HepG2 (cell line): ENCODE results near the gene MGMT. TPM values are rescaled to one million over a fixed set of nuclear protein-coding genes. Genes with fewer than 3 reads are reported as not detected.
A peak's percentile ranks its signal among the peaks of the same experiment; 100 is the strongest.

Experiments
- ATAC-seq: fragments of 200-7000 bp; cut with Tn5 transposase; 3 replicates; pipeline ENCODE4 v1.9.1; 2020; ENCODE audit warnings: mild to moderate bottlenecking, moderate library complexity
- BruUV-seq: library from RNA; stranded (reverse); fragments of 400-500 nt; replicated peaks from 2 replicates; lab custom pipeline; 2021; lab: Mats Ljungman, UMichigan
- CTCF ChIA-PET: fragments of 300-600 bp; formaldehyde crosslinking; extraction: SDS; loops from one replicate; lab custom pipeline; 2021; ENCODE audit warnings: low total read pairs, inconsistent platforms, low intra/inter-chr PET ratio; lab: Yijun Ruan, JAX
- POLR2A ChIA-PET: fragments of 350-600 bp; sonication (Branson Sonifier 250); formaldehyde crosslinking; loops from one replicate; lab custom pipeline; 2020; ENCODE audit warnings: antibody characterized with exemption, inconsistent platforms; lab: Yijun Ruan, JAX
- DNase-seq: peaks from one replicate; pipeline ENCODE4 v3.0.0-alpha.2; 2015; ENCODE audit warnings: low spot score
- FAIRE-seq: peaks from 3 replicates; lab custom pipeline; 2011; peaks lifted over from hg19 to GRCh38; lab: Jason Lieb, UNC
- H2AFZ ChIP-seq: one replicate; pipeline ENCODE4 v1.6.1; 2011; ENCODE audit warnings: low read length, inconsistent platforms
- H3K27ac ChIP-seq: fragments of 300-600 bp; 3 replicates; pipeline ENCODE4 v1.8.0; 2011; ENCODE audit warnings: mixed run types, mild to moderate bottlenecking, mixed read lengths, low read length, inconsistent platforms; ENCODE audit not compliant: insufficient read depth; ENCODE audit errors: extremely low read length
- H3K27me3 ChIP-seq, 2 experiments: fragments of 200-600 bp in 1 of 2; 2 replicates in 1 of 2; 3 replicates in 1 of 2; pipeline versions ENCODE4 v1.6.0 to v1.8.0; 2011; ENCODE audit warnings: low read length in 2 of 2, mild to moderate bottlenecking in 2 of 2, moderate library complexity in 2 of 2, inconsistent platforms in 1 of 2; ENCODE audit not compliant: insufficient read depth in 2 of 2, control insufficient read depth in 1 of 2
- H3K36me3 ChIP-seq, 2 experiments: fragments of 200-600 bp in 1 of 2; replicated peaks in 1 of 2; 2 replicates in 1 of 2; 3 replicates in 1 of 2; pipeline versions ENCODE4 v1.5.1 to v1.8.0; 2011; ENCODE audit warnings: low read length in 2 of 2, inconsistent platforms in 1 of 2; ENCODE audit not compliant: insufficient read depth in 2 of 2, control insufficient read depth in 1 of 2
- H3K4me1 ChIP-seq: 2 replicates; pipeline ENCODE4 v1.5.1; 2012; ENCODE audit warnings: low read length, inconsistent platforms; ENCODE audit not compliant: insufficient read depth
- H3K4me2 ChIP-seq: 2 replicates; pipeline ENCODE4 v1.6.0; 2011; ENCODE audit warnings: low read depth, low read length, inconsistent platforms
- H3K4me3 ChIP-seq, 3 experiments: fragments of 200-600 bp in 1 of 3; sonication (generic), shearing (Covaris generic) in 1 of 3; replicated peaks in 1 of 3; 2 replicates each; pipeline ENCODE4 v1.5.1; 2011 to 2016; ENCODE audit warnings: low read length in 3 of 3, inconsistent platforms in 2 of 3, low read depth in 2 of 3, mild to moderate bottlenecking in 2 of 3, control low read depth in 1 of 3, mixed read lengths in 1 of 3; ENCODE audit not compliant: insufficient read depth in 1 of 3
- H3K79me2 ChIP-seq: one replicate; pipeline ENCODE4 v1.6.1; 2011; ENCODE audit warnings: low read length, inconsistent platforms; ENCODE audit not compliant: insufficient read depth
- H3K9ac ChIP-seq: 2 replicates; pipeline ENCODE4 v1.6.0; 2011; ENCODE audit warnings: mild to moderate bottlenecking, low read depth, low read length, inconsistent platforms; ENCODE audit not compliant: insufficient read depth
- H3K9me3 ChIP-seq: 2 replicates; pipeline ENCODE4 v1.5.1; 2012; ENCODE audit warnings: mild to moderate bottlenecking, low read length
- H4K20me1 ChIP-seq: 2 replicates; pipeline ENCODE4 v1.6.0; 2011; ENCODE audit warnings: inconsistent platforms, mild to moderate bottlenecking, low read length, moderate library complexity; ENCODE audit not compliant: insufficient read depth
- ESRRA ChIP-seq: sonication (generic); formaldehyde crosslinking; IDR thresholded peaks from 2 replicates; pipeline ENCODE4 v1.5.1; 2020; ENCODE audit warnings: mild to moderate bottlenecking, low read depth, missing genetic modification reagents
- FOSL2 ChIP-seq: sonication (generic); formaldehyde crosslinking; IDR thresholded peaks from 2 replicates; pipeline ENCODE4 v1.4.0; 2020; ENCODE audit warnings: missing genetic modification reagents
- FOXM1 ChIP-seq: sonication (generic); formaldehyde crosslinking; IDR thresholded peaks from 2 replicates; pipeline ENCODE4 v1.5.0; 2020; ENCODE audit warnings: missing genetic modification reagents
- GABPA ChIP-seq, 2 experiments: IDR thresholded peaks; 2 replicates each; pipeline ENCODE4 v1.6.1; 2011 to 2016; ENCODE audit warnings: low read depth in 2 of 2, low read length in 1 of 2, missing biosample characterization in 1 of 2, missing genetic modification characterization in 1 of 2
- GMEB1 ChIP-seq: sonication (generic); formaldehyde crosslinking; IDR thresholded peaks from 2 replicates; pipeline ENCODE4 v1.5.1; 2020; ENCODE audit warnings: missing genetic modification reagents, mild to moderate bottlenecking, borderline replicate concordance
- GPN1 ChIP-seq: sonication (generic); formaldehyde crosslinking; IDR thresholded peaks from 2 replicates; pipeline ENCODE4 v1.5.1; 2020; ENCODE audit warnings: missing genetic modification reagents, borderline replicate concordance
- HOXA5 ChIP-seq: sonication (generic); formaldehyde crosslinking; IDR thresholded peaks from 2 replicates; pipeline ENCODE4 v1.4.0; 2020; ENCODE audit warnings: missing genetic modification reagents
- KAT8 ChIP-seq: IDR thresholded peaks from 2 replicates; pipeline ENCODE4 v1.6.1; 2016; ENCODE audit warnings: missing genetic modification reagents, missing compliant biosample characterization
- NR3C1 ChIP-seq: sonication (generic); formaldehyde crosslinking; IDR thresholded peaks from 2 replicates; pipeline ENCODE4 v1.4.0; 2020; ENCODE audit warnings: missing genetic modification reagents
- ZNF770 ChIP-seq: sonication (generic); formaldehyde crosslinking; IDR thresholded peaks from 2 replicates; pipeline ENCODE4 v1.5.0; 2020; ENCODE audit warnings: mild to moderate bottlenecking, missing genetic modification reagents
- ZNF841 ChIP-seq: sonication (generic); formaldehyde crosslinking; IDR thresholded peaks from 2 replicates; pipeline ENCODE4 v1.8.1; 2023; ENCODE audit warnings: missing genetic modification reagents, borderline replicate concordance
- WGBS: methylation state at CpG from one replicate; pipeline ENCODE4 v1.1.6; 2017; ENCODE audit warnings: low lambda C conversion rate; 5-methylcytosine and 5-hydroxymethylcytosine counted together
- in situ Hi-C: cut with HindIII; loops from 2 replicates; pipeline ENCODE4 v1.10.0; 2017; ENCODE audit warnings: low pct_unique_long_range_greater_than_20kb; ENCODE audit not compliant: extremely low pct_ligation_motif_present
- intact Hi-C: fragments of 100-400 bp; cut with micrococcal nuclease; formaldehyde crosslinking; loops from one replicate; pipeline ENCODE4 v1.10.0; 2022; ENCODE audit not compliant: unreplicated experiment
- polyA plus RNA-seq, 8 experiments: library from polyadenylated mRNA; depleted of rRNA in 3 of 8; stranded (reverse) in 7 of 8; unstranded in 1 of 8; fragments of >200 nt; fragmentation: Illumina TruSeq in 4 of 8; extraction: Trizol in 4 of 8; gene quantifications; 2 replicates each; pipeline versions ENCODE4 v1.2.1 to v1.2.3, GENCODE V29; 2011 to 2016; ENCODE audit warnings: low read depth in 4 of 8, missing spikeins in 1 of 8, mixed read lengths in 1 of 8; ENCODE audit not compliant: insufficient read depth in 1 of 8
- total RNA-seq, 5 experiments: library from RNA; depleted of rRNA; stranded (reverse); fragments of >200 nt; fragmentation: Illumina TruSeq; extraction: Trizol; gene quantifications; 2 replicates each; pipeline ENCODE4 v1.2.3, GENCODE V29; 2016; ENCODE audit warnings: low read depth in 1 of 5

Gene MGMT
- total and polyA plus RNA-seq, 2 of the 13 experiments (the other 11 are each of a cell fraction or from before 2014, with no cell fraction given), result 12.0 to 19.5 TPM

- H3K4me3 ChIP-seq, result no peak overlapping the region
- BruUV-seq, result no TSS peak
- intact Hi-C loops (no loop called here), in situ Hi-C loops (no loop called here)
- H3K27me3 ChIP-seq, result no peaks in the 10 kb centered on the region
- FAIRE-seq, result no peak
- H3K4me1 ChIP-seq, result no peaks in the 10 kb centered on the region
- ATAC-seq, result no peak
- no peaks in the 10 kb centered on the region for H3K36me3 ChIP-seq
- H3K9ac ChIP-seq, result no peak overlapping the region
- H3K27ac ChIP-seq, result no peak overlapping the region
- H2AFZ ChIP-seq, result no peak overlapping the region
- DNase-seq, result no peak
- H3K4me2 ChIP-seq, result no peak overlapping the region
- TF ChIP-seq FOSL2 (CRISPR knock-in tag), result peak; percentile 57
- no peak for TF ChIP-seq FOXM1 (CRISPR knock-in tag)
- 71% methylated on average over 8 of the region's 8 CpGs for WGBS
- H4K20me1 ChIP-seq, result no peaks in the 10 kb centered on the region
- CTCF ChIA-PET, result no interaction called here
- H3K9me3 ChIP-seq, result no peaks in the 10 kb centered on the region
- no peaks in the 10 kb centered on the region for H3K79me2 ChIP-seq
- POLR2A ChIA-PET, result no interaction called here
These were observed 78.2 kb downstream of the MGMT start for GRCh38 chr10:129545261-129545660.

GRCh38 chr10:129546106-129546505 is 79.1 kb downstream of the MGMT start:
- H3K27me3 ChIP-seq, result no peaks in the 10 kb centered on the region
- no peak overlapping the region for H3K9ac ChIP-seq
- no peaks in the 10 kb centered on the region for H3K36me3 ChIP-seq
- TF ChIP-seq ZNF770 (CRISPR knock-in tag), result no peak
- no peak for TF ChIP-seq HOXA5 (CRISPR knock-in tag)
- no peak for TF ChIP-seq GMEB1 (CRISPR knock-in tag)
- TF ChIP-seq ZNF841 (CRISPR knock-in tag), result no peak
- no peak for TF ChIP-seq GABPA (IDR thresholded peaks at IDR 0.05; ENCODE audit: low read depth, low read length)
- TF ChIP-seq GABPA (CRISPR knock-in tag; IDR thresholded peaks at IDR 0.05; ENCODE audit: low read depth), result no peak
- no peak for TF ChIP-seq NR3C1
- TF ChIP-seq KAT8, result no peak
- no peak for TF ChIP-seq GPN1 (CRISPR knock-in tag)
- no peak for TF ChIP-seq ESRRA (CRISPR knock-in tag)
- no peaks in the 10 kb centered on the region for H4K20me1 ChIP-seq
- intact Hi-C loops (no loop called here), in situ Hi-C loops (no loop called here)
- H2AFZ ChIP-seq, result no peak overlapping the region
- H3K4me2 ChIP-seq, result no peak overlapping the region
- no peak overlapping the region for H3K4me3 ChIP-seq
- no peaks in the 10 kb centered on the region for H3K4me1 ChIP-seq
- DNase-seq (no peak), FAIRE-seq (no peak), ATAC-seq (no peak)
- no TSS peak for BruUV-seq
- no peaks in the 10 kb centered on the region for H3K79me2 ChIP-seq
- POLR2A ChIA-PET, result no interaction called here
- H3K27ac ChIP-seq, result no peak overlapping the region
- no peaks in the 10 kb centered on the region for H3K9me3 ChIP-seq
- 71% methylated on average over 8 of the region's 8 CpGs for WGBS
- CTCF ChIA-PET, result no interaction called here
